ENCODE measurements around the gene CRY2.
"Not testable (repeated sequence)": the region's sequence is repeated elsewhere in the genome, so short reads cannot be mapped to it uniquely, and the experiment has no call there.

The CRY2 gene

DNA sequence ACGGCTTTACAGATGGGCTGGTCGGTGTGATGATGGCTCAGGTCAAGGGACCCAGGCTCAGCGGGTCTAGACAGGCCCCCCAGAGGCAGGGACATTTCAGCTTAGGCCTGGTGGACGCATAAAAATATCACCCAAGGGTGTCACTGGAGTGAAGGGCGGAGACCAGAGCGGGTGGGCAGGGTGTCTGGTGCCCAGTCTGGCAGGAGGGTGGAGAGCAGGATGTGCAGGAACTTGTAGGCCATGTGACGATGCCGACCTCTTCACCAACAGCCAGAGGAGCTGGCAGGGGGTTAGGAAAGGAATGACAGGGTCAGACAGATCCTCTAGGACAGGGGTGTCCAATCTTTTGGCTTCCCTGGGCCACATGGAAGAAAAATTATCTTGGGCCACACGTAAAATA lies 42.7 kb downstream of the CRY2 start:
- Histone ChIP-seq H3K4me3 (ENCODE audit: low read length) (no peak overlapping the region), H3K4me1 (ENCODE audit: control insufficient read depth, insufficient read depth, low read length) (peaks cover 3% of the 10 kb centered on the region), H3K9ac (ENCODE audit: low read length) (no peak overlapping the region), H3K36me3 (ENCODE audit: control insufficient read depth, insufficient read depth, low read length) (no peaks in the 10 kb centered on the region), H3K27me3 (ENCODE audit: control insufficient read depth, insufficient read depth, low read length) (peaks cover 4% of the 10 kb centered on the region), H3K9me3 (ENCODE audit: control insufficient read depth, low read length) (no peaks in the 10 kb centered on the region)

DNA sequence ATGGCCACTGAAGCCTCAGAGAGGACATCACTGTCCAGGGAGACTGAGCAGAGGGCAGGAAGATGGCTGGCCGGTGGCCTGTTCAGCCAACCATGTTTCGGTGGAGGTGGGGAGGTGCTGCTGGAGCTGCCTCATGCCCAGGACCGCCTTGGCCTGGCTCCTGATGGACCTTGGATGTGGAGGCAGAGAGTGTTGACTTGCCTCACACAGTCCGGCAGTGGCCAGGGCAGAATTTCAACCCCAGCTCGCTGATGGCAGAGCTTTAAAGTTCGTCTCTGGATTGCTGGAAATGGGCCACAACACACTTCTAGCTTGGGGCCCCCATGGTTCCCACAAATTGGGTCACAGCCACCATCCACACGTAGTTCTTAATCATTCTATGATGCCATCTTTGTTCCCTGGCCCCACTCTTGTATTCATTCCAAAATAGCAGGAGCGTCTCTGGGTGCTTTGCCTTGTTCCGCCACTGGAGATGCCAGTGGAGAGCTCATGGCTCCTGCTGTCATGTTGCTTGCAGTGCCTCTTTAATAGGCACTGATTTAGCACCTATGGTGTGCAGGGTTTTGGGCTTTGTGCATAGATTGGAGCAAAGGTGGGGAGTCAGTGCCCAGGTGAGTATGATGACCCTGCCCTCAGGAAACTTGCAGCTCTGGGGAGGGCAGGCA lies 43.7 kb downstream of the CRY2 start:
- Histone ChIP-seq H3K9ac (ENCODE audit: low read length) (no peak overlapping the region), H3K36me3 (ENCODE audit: control insufficient read depth, insufficient read depth, low read length) (no peaks in the 10 kb centered on the region), H3K9me3 (ENCODE audit: control insufficient read depth, low read length) (no peaks in the 10 kb centered on the region), H3K4me1 (ENCODE audit: control insufficient read depth, insufficient read depth, low read length) (no peaks in the 10 kb centered on the region), H3K4me3 (ENCODE audit: low read length) (no peak overlapping the region), H3K27me3 (ENCODE audit: control insufficient read depth, insufficient read depth, low read length) (peaks cover 8% of the 10 kb centered on the region)

DNA sequence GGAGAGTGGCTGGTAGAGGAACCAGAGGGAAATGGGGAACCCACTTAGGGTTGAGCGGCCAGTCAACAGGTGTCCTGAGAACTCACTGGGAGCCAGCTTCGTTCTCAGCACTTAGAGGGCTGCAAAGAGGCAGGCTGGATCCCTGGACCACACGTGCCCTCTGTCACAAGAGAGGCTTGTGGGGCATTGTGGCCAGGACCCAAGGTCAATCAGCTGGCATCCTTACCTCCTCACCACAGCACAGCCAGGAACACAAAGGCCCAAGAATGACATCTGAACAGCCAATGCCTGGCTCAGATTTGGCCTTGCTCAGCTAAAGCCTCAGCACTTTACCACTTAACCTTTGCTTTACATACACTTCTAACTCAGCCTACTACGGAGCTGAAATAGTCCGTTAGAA lies 45.6 kb downstream of the CRY2 start:
- Histone ChIP-seq H3K9me3 (ENCODE audit: control insufficient read depth, low read length) (no peaks in the 10 kb centered on the region), H3K9ac (ENCODE audit: low read length) (no peak overlapping the region), H3K4me3 (ENCODE audit: low read length) (no peak overlapping the region), H3K27me3 (ENCODE audit: control insufficient read depth, insufficient read depth, low read length) (peaks cover 18% of the 10 kb centered on the region), H3K4me1 (ENCODE audit: control insufficient read depth, insufficient read depth, low read length) (no peaks in the 10 kb centered on the region), H3K36me3 (ENCODE audit: control insufficient read depth, insufficient read depth, low read length) (no peaks in the 10 kb centered on the region)

DNA sequence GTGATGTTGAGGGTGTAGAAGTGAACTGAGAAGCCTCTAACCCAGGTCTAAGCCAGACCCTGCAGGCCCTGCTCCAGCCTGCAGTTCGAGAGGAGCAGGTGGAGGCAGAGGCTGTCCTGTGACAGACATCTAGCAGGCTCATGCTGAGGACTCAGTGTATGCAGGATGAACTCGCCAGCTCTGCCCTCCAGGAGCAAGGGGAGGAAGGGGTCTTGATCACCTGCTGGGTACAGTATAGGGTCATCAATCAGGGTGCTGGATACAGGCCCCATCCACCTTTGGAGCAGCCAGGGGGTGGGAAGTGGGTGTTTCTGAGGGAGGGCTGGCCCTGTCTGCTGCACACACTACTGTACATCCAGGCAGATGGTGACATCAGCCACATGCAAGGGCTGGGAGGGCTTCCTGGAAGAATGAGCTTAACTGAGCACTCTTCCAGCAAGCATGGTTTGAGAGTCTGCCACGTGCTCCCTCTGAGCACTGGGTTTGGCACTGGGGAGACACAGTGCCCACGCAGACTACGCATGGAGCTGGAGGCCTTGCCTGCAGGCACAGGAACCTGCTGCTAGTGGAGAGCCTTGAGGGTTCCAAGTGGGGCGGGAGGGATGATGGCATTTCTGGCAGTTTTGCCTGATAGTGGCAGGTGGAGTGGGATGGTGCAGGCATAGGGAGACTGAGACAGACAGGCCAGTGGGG lies 47.4 kb downstream of the CRY2 start:
- no peak overlapping the region for H3K9ac ChIP-seq (ENCODE audit: low read length)
- H3K4me1 ChIP-seq (ENCODE audit: control insufficient read depth, insufficient read depth, low read length) = peaks cover 10% of the 10 kb centered on the region

DNA sequence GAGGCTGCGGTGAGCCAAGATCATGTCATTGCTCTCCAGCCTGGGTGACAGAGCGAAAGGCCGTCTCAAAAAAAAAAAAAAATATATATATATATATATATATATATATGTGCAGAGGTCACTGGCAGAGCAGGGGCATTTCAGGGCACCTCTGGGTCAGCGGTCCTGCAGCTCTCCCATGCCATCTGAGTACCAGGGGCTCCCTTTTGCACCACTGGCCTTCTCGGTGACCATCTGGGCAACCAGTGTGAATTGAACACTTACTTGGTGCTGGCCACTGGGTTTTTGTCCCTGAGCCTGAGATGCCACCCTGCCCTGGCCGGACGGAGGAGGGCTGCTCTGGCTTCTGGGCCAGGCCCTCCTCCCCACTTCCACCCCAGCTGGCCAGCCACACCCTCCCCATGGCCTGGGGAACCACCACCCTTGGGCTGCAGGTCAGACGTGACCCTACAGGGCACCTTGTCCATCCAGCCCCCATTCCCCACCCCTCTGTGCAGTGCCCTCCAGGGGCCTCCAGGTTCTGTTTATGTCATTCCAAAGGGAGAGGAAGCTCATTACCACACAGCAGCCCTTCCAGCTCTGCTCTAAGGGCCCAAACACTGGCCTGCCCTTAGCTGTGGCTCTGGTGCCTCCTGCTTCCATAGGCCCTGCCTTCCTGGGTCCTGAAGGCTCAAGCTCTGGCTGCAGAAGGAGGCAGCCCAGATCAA lies 48.4 kb downstream of the CRY2 start:
- H3K9ac ChIP-seq (ENCODE audit: low read length) = peak overlapping the region; percentile 15
- H3K27me3 ChIP-seq (ENCODE audit: control insufficient read depth, insufficient read depth, low read length) = peaks cover 31% of the 10 kb centered on the region
- no peak overlapping the region for H3K4me3 ChIP-seq (ENCODE audit: low read length)
- no peaks in the 10 kb centered on the region for H3K36me3 ChIP-seq (ENCODE audit: control insufficient read depth, insufficient read depth, low read length)
- peaks cover 10% of the 10 kb centered on the region for H3K4me1 ChIP-seq (ENCODE audit: control insufficient read depth, insufficient read depth, low read length)
- no peaks in the 10 kb centered on the region for H3K9me3 ChIP-seq (ENCODE audit: control insufficient read depth, low read length)

More for the DNA sequence above, 47.4 kb downstream of the CRY2 start:
- Histone ChIP-seq H3K27me3 (ENCODE audit: control insufficient read depth, insufficient read depth, low read length) (peaks cover 27% of the 10 kb centered on the region), H3K9me3 (ENCODE audit: control insufficient read depth, low read length) (no peaks in the 10 kb centered on the region), H3K4me3 (ENCODE audit: low read length) (no peak overlapping the region), H3K36me3 (ENCODE audit: control insufficient read depth, insufficient read depth, low read length) (no peaks in the 10 kb centered on the region)

DNA sequence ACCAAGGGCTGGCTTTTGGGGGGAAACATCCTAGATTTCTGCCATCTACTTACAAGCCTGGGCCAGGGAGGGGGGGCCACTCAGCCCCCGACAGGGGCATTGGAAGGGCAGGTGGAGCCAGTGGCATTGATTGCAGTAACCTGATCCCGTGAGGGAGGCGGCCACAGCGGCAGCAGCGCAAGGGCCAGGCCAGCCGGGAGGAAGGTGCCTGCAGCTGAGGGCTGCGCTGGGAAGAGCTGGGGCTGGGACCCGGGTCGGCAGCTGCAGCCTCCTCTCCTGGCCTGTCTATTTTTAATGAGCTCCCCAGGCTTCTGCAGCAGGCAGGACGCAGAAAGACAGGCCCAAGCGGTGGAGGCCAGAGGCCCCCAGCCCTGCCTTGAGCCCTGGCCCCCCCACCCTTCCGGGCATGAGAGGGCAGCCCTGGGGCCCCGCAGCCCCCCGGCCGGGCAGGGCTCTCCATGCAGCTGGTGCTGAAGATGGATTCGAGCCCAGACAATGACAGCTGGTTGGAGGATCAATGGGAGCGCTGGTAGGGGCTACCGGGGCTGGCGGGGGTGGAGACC lies 49.2 kb downstream of the CRY2 start:
- Histone ChIP-seq H3K9me3 (ENCODE audit: control insufficient read depth, low read length) (no peaks in the 10 kb centered on the region), H3K4me3 (ENCODE audit: low read length) (no peak overlapping the region), H3K36me3 (ENCODE audit: control insufficient read depth, insufficient read depth, low read length) (no peaks in the 10 kb centered on the region), H3K4me1 (ENCODE audit: control insufficient read depth, insufficient read depth, low read length) (peaks cover 10% of the 10 kb centered on the region), H3K27me3 (ENCODE audit: control insufficient read depth, insufficient read depth, low read length) (peaks cover 38% of the 10 kb centered on the region), H3K9ac (ENCODE audit: low read length) (peak overlapping the region; percentile 15)

DNA sequence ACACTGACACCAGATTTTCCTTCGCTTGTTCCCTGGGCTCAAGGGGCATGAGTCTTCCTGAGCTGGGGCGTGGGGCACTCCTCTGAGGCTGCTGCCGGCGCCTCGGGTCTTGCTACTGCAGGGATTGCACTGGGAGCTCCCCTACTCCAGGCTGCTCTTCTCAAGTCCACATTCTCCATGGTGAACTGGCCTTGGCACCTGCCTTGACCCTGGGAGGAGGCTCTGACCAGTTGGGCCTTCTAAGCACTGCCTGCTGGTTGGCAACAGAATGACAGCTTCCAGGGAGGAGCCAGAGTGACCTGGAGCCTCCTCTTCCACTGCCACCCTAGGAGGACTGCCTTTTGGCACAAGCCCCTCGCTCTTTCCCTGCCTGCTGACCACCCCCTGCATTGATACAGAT lies 50.3 kb downstream of the CRY2 start:
- H3K4me1 ChIP-seq (ENCODE audit: control insufficient read depth, insufficient read depth, low read length) = peaks cover 10% of the 10 kb centered on the region
- no peaks in the 10 kb centered on the region for H3K9me3 ChIP-seq (ENCODE audit: control insufficient read depth, low read length)
- H3K4me3 ChIP-seq (ENCODE audit: low read length) = no peak overlapping the region
- H3K9ac ChIP-seq (ENCODE audit: low read length) = no peak overlapping the region
- H3K27me3 ChIP-seq (ENCODE audit: control insufficient read depth, insufficient read depth, low read length) = peaks cover 38% of the 10 kb centered on the region
- no peaks in the 10 kb centered on the region for H3K36me3 ChIP-seq (ENCODE audit: control insufficient read depth, insufficient read depth, low read length)

DNA sequence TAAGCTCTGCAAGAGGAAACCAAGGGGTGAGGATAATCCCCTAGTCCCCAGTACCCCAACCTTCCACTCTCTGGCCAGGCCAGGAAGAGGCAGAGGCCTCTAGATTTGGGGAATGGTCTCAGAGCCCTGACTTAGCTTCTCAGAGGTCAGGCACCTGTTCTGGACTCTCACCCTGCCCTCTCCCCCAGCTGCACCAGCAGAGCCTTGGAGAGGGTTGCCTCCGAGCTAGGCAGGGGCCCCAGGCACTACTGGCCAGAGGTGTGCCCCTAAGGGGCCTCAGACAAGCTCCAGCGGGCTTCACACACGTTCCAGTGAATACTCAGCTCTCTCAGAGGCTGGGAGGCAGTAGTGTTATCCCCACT lies 51.8 kb downstream of the CRY2 start:
- Histone ChIP-seq H3K4me3 (ENCODE audit: low read length) (no peak overlapping the region), H3K9ac (ENCODE audit: low read length) (peak overlapping the region; percentile 39), H3K27me3 (ENCODE audit: control insufficient read depth, insufficient read depth, low read length) (peaks cover 38% of the 10 kb centered on the region), H3K4me1 (ENCODE audit: control insufficient read depth, insufficient read depth, low read length) (peaks cover 12% of the 10 kb centered on the region), H3K9me3 (ENCODE audit: control insufficient read depth, low read length) (no peaks in the 10 kb centered on the region), H3K36me3 (ENCODE audit: control insufficient read depth, insufficient read depth, low read length) (no peaks in the 10 kb centered on the region)

DNA sequence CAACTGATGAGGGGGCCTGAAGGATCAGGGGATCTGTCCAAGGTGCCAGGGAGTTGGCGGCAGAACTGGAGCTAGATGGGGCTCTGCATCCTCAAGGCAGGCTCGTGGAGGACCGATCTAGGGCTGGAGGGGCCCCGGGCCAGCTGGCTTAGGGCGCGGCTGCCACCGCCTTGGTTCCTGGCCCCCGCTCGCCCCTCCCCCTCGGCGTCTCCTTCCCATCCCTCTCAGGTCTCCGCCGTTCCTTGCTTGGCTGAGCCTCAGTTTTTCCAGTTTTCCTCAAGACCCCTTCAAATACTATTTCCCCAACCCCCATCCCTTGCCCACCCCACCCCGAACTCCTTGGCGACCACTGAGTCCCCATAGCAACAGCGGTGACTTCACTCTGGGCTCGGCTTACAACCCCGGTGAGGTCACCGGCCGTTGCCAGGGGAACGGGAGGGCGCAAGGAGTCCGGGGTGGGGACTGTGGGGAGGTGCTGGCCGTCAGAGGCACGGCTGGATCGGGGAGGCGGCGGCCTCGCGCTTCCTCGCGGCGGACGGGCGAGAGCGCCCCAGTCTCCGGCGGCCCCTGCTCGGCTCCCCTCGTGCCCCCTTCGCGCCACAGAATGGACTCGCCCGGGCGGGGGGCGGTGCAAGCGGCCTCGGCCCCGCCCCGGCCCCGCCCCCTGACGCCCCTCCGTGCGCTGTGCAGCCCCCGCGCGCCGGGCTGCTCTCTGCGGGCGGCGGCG lies 52.3 kb downstream of the CRY2 start:
- Histone ChIP-seq H3K9me3 (ENCODE audit: control insufficient read depth, low read length) (no peaks in the 10 kb centered on the region), H3K27me3 (ENCODE audit: control insufficient read depth, insufficient read depth, low read length) (peaks cover 33% of the 10 kb centered on the region)

DNA sequence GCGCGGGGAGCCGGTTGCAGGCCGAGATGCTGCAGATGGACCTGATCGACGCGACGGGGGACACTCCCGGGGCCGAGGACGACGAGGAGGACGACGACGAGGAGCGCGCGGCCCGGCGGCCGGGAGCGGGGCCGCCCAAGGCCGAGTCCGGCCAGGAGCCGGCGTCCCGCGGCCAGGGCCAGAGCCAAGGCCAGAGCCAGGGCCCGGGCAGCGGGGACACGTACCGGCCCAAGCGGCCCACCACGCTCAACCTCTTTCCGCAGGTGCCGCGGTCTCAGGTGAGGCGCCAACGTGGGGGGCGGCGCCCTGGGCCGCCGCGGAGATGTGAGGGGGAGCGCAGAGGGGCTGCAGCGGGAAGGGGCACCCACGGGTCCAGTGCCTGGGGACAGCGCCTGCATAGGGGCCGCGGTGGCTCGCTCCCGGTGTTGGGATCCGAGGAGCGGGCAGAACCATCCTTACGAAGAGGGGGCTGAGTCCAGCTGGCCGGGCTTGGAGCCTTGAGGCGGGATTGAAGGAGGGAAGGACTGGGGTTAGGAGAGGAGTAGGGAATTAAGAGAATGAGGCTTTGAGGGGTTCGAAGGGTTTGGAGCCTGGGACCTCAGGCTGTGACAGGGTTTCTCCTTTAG lies 53.0 kb downstream of the CRY2 start:
- not testable (repeated sequence) for H3K9ac ChIP-seq (ENCODE audit: low read length)

More for the DNA sequence above, 52.3 kb downstream of the CRY2 start:
- Histone ChIP-seq H3K9ac (ENCODE audit: low read length) (peak overlapping the region; percentile 39), H3K4me1 (ENCODE audit: control insufficient read depth, insufficient read depth, low read length) (peaks cover 17% of the 10 kb centered on the region), H3K4me3 (ENCODE audit: low read length) (no peak overlapping the region), H3K36me3 (ENCODE audit: control insufficient read depth, insufficient read depth, low read length) (no peaks in the 10 kb centered on the region)

DNA sequence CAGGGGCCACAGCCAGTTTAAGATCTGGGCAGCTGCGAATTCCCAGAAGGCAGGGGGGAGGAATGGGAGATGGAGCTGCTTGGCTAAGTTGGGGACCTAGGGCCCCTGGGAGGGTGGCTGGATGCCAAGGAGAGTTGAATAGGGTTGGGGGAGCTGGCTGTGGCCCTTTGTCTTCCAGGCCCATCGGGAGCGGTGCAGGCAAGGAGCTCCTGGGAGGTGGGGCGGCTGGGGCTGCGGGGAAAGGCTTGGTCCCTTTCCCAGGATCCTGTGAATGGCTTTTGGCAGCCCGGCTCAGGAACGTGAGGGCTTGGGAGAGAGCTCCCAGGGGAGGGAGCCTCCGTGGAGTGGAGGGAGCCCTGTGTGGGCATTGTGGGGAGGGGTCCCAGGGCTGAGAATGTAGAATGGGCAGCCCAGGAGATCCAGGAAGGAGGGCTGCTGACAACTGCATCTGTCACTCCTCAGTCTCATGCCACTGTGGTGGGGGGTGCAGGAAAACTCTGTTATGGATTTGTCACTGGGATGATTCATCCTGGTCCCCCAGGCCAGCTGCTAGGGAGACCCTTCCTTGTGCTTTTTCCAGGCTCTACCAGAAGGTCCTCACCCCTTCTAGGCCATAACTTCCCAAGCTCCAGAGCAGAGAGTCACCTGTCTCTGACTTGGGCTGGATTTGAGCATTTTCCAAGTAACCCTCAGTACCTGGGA lies 53.8 kb downstream of the CRY2 start:
- Histone ChIP-seq H3K4me1 (ENCODE audit: control insufficient read depth, insufficient read depth, low read length) (peaks cover 24% of the 10 kb centered on the region), H3K9ac (ENCODE audit: low read length) (no peak overlapping the region), H3K4me3 (ENCODE audit: low read length) (no peak overlapping the region), H3K9me3 (ENCODE audit: control insufficient read depth, low read length) (no peaks in the 10 kb centered on the region), H3K36me3 (ENCODE audit: control insufficient read depth, insufficient read depth, low read length) (no peaks in the 10 kb centered on the region), H3K27me3 (ENCODE audit: control insufficient read depth, insufficient read depth, low read length) (peaks cover 29% of the 10 kb centered on the region)

More for the DNA sequence above, 53.0 kb downstream of the CRY2 start:
- not testable (repeated sequence) for H3K4me3 ChIP-seq (ENCODE audit: low read length); H3K36me3 ChIP-seq (ENCODE audit: control insufficient read depth, insufficient read depth, low read length); H3K9me3 ChIP-seq (ENCODE audit: control insufficient read depth, low read length)
- H3K4me1 ChIP-seq (ENCODE audit: control insufficient read depth, insufficient read depth, low read length) = peaks cover 21% of the 10 kb centered on the region
- H3K27me3 ChIP-seq (ENCODE audit: control insufficient read depth, insufficient read depth, low read length) = peaks cover 33% of the 10 kb centered on the region

Data from mucosa of stomach (tissue), 1 donor.